ENCODE results near the gene OPN4. TPM values are rescaled to one million over a fixed set of nuclear protein-coding genes. Genes with fewer than 3 reads are reported as not detected.

OPN4 gene
- total RNA-seq, 1 experiment from 2014 or later = not detected

DNA sequence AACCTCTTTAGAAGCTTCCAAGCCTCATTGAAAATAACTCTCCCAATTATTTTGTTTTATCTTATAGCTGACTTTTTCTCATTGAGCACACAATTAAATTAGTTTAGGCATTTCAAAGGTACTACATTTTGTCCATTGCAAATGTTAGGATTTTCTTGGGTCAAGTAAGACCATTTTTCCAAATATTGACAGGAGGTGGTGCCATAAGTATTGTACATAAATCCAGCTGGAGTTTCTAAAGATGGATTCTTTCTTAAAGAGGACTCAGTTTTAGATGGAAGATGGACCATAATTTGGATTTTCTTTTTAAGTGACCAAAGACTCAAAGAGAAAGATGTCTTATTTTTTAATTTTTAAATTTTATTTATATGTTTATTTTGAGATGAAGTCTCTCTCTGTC is 12.3 kb upstream of the OPN4 start:
- POLR2A ChIA-PET (ENCODE audit: low non-redundant PET) = no interaction called here
- intact Hi-C loops (cut with micrococcal nuclease; ENCODE audit: unreplicated experiment) = no loop called here
- H3K4me3 ChIP-seq (ENCODE audit: low read depth, low read length, poor library complexity, severe bottlenecking) = no peak overlapping the region
- no peak for TF ChIP-seq EZH2 (IDR thresholded peaks at IDR 0.05; ENCODE audit: borderline replicate concordance, low read depth, low read length, poor library complexity, severe bottlenecking)
- TF ChIP-seq, protein P1, sequence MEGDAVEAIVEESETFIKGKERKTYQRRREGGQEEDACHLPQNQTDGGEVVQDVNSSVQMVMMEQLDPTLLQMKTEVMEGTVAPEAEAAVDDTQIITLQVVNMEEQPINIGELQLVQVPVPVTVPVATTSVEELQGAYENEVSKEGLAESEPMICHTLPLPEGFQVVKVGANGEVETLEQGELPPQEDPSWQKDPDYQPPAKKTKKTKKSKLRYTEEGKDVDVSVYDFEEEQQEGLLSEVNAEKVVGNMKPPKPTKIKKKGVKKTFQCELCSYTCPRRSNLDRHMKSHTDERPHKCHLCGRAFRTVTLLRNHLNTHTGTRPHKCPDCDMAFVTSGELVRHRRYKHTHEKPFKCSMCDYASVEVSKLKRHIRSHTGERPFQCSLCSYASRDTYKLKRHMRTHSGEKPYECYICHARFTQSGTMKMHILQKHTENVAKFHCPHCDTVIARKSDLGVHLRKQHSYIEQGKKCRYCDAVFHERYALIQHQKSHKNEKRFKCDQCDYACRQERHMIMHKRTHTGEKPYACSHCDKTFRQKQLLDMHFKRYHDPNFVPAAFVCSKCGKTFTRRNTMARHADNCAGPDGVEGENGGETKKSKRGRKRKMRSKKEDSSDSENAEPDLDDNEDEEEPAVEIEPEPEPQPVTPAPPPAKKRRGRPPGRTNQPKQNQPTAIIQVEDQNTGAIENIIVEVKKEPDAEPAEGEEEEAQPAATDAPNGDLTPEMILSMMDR (conservative IDR thresholded peaks at IDR 0.05; ENCODE audit: low read depth, low read length) = no peak
- DNase-seq (ENCODE audit: low spot score) = no peak
- peaks cover 7% of the 10 kb centered on the region for H3K4me1 ChIP-seq (ENCODE audit: insufficient read depth, low read length, poor library complexity, severe bottlenecking)
- no peaks in the 10 kb centered on the region for H3K27me3 ChIP-seq (replicated peaks; ENCODE audit: insufficient read depth, low read depth, low read length, poor library complexity)
- no peaks in the 10 kb centered on the region for H3K36me3 ChIP-seq (ENCODE audit: insufficient read depth, low read length, poor library complexity, severe bottlenecking)
- BruUV-seq (replicated peaks) = no TSS peak
- CTCF ChIA-PET = interaction anchor here (0.6 to 0.7 kb wide), 2 partner anchors 49 to 257 kb away, joined by 3 read pairs; no protein-coding TSS in a partner anchor
- no peaks in the 10 kb centered on the region for H3K9me3 ChIP-seq (ENCODE audit: low read depth, low read length, poor library complexity, severe bottlenecking)
- H3K27ac ChIP-seq (ENCODE audit: low read depth, low read length, poor library complexity, severe bottlenecking) = no peak overlapping the region

DNA sequence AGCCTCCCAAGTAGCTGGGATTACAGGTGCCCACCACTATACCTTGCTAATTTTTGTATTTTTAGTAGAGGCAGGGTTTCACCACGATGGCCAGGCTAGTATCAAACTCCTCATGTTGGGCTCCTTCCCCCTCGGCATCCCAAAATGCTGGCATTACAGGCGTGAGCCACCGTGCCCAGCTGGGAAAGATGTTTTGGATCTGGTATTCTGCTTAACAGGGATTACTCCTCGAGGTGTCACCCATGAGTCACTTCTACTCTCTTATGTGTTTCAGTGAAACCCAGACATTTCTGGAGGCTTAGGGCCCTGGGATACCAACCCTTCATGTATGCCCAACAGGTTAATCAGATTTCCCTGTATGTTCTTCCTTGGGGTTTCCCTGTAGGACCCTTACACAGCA is 11.8 kb upstream of the OPN4 start:
- no peaks in the 10 kb centered on the region for H3K9me3 ChIP-seq (ENCODE audit: low read depth, low read length, poor library complexity, severe bottlenecking)
- no peak for TF ChIP-seq EZH2 (IDR thresholded peaks at IDR 0.05; ENCODE audit: borderline replicate concordance, low read depth, low read length, poor library complexity, severe bottlenecking)
- TF ChIP-seq, protein P1 (conservative IDR thresholded peaks at IDR 0.05; ENCODE audit: low read depth, low read length) = no peak
- CTCF ChIA-PET = interaction anchor here (0.6 to 0.7 kb wide), 2 partner anchors 49 to 257 kb away, joined by 3 read pairs; no protein-coding TSS in a partner anchor
- H3K4me3 ChIP-seq (ENCODE audit: low read depth, low read length, poor library complexity, severe bottlenecking) = no peak overlapping the region
- no TSS peak for BruUV-seq (replicated peaks)
- intact Hi-C loops (cut with micrococcal nuclease; ENCODE audit: unreplicated experiment) = no loop called here
- H3K4me1 ChIP-seq (ENCODE audit: insufficient read depth, low read length, poor library complexity, severe bottlenecking) = peaks cover 8% of the 10 kb centered on the region
- H3K36me3 ChIP-seq (ENCODE audit: insufficient read depth, low read length, poor library complexity, severe bottlenecking) = no peaks in the 10 kb centered on the region
- POLR2A ChIA-PET (ENCODE audit: low non-redundant PET) = no interaction called here
- peak; percentile 54 for DNase-seq (ENCODE audit: low spot score)
- H3K27me3 ChIP-seq (replicated peaks; ENCODE audit: insufficient read depth, low read depth, low read length, poor library complexity) = no peaks in the 10 kb centered on the region
- no peak overlapping the region for H3K27ac ChIP-seq (ENCODE audit: low read depth, low read length, poor library complexity, severe bottlenecking)

DNA sequence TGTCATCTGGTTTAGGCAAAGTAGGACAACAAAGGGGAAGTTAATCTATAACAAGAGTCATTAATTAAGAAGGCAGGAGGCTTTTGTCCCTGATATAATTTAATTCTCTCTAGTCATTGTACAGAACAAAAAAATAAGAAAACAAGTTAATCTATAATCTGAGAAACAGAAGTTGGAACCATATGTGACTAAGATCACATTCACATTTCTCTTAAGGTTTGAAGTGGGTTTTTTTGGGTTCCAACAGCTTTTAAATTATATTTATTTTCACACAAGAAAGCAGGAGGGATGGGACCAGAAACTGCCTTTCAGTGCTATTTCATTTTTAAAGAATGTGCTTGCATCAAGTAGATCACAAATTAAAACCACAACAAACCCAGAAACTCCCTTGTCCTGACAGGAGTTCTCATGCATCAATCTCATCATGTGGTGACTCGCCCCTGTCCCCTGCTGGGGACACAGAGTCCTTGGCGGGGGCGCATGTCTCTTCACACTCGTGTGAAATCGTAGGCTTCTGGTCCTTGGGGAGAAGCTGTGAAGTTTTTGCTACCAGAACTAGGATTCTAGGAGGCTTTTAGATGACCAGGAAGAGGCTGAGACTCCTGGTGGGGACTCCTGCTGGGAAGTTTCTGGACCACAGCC is 10.1 kb upstream of the OPN4 start:
- ChIA-PET POLR2A (ENCODE audit: low non-redundant PET) (no interaction called here), CTCF (no interaction called here)
- H3K27me3 ChIP-seq (replicated peaks; ENCODE audit: insufficient read depth, low read depth, low read length, poor library complexity) = no peaks in the 10 kb centered on the region
- intact Hi-C loops (cut with micrococcal nuclease; ENCODE audit: unreplicated experiment) = no loop called here
- H3K4me3 ChIP-seq (ENCODE audit: low read depth, low read length, poor library complexity, severe bottlenecking) = no peak overlapping the region
- TF ChIP-seq, protein P1 (conservative IDR thresholded peaks at IDR 0.05; ENCODE audit: low read depth, low read length) = peak; percentile 47
- no peak for TF ChIP-seq EZH2 (IDR thresholded peaks at IDR 0.05; ENCODE audit: borderline replicate concordance, low read depth, low read length, poor library complexity, severe bottlenecking)
- DNase-seq (ENCODE audit: low spot score) = peak; percentile 62
- H3K9me3 ChIP-seq (ENCODE audit: low read depth, low read length, poor library complexity, severe bottlenecking) = no peaks in the 10 kb centered on the region
- H3K36me3 ChIP-seq (ENCODE audit: insufficient read depth, low read length, poor library complexity, severe bottlenecking) = no peaks in the 10 kb centered on the region
- no TSS peak for BruUV-seq (replicated peaks)
- H3K27ac ChIP-seq (ENCODE audit: low read depth, low read length, poor library complexity, severe bottlenecking) = no peak overlapping the region
- peaks cover 26% of the 10 kb centered on the region for H3K4me1 ChIP-seq (ENCODE audit: insufficient read depth, low read length, poor library complexity, severe bottlenecking)

All from A673 (cell line).